HepG2 (cell line): ENCODE measurements around the gene MFAP1. TPM values are rescaled to one million over a fixed set of nuclear protein-coding genes. Genes with fewer than 3 reads are reported as not detected.

Source experiments
- BRD4 ChIP-seq: sonication (generic); formaldehyde crosslinking; IDR thresholded peaks from 2 replicates; pipeline ENCODE4 v1.4.0; 2020; ENCODE audit warnings: missing genetic modification reagents
- KLF9 ChIP-seq: IDR thresholded peaks from 2 replicates; pipeline ENCODE4 v1.6.1; 2016; ENCODE audit warnings: low read depth
- POLR2A ChIP-seq, 2 experiments: IDR thresholded peaks; 2 replicates each; pipeline ENCODE4 v1.6.1; 2011; ENCODE audit warnings: low read depth in 2 of 2, low read length in 2 of 2, mild to moderate bottlenecking in 1 of 2, moderate library complexity in 1 of 2; ENCODE audit not compliant: insufficient read depth in 1 of 2
- RCOR2 ChIP-seq: IDR thresholded peaks from 2 replicates; pipeline ENCODE4 v1.6.1; 2016; ENCODE audit warnings: missing biosample characterization, missing genetic modification reagents
- SIN3A ChIP-seq: IDR thresholded peaks from 2 replicates; pipeline ENCODE4 v1.6.1; 2011; ENCODE audit warnings: low read depth, mild to moderate bottlenecking, control low read depth, low read length, borderline replicate concordance
- SRSF1 ChIP-seq: fragments of 200-400 bp; formaldehyde crosslinking; optimal IDR thresholded peaks from 2 replicates; pipeline ENCODE3; 2017; ENCODE audit warnings: mild to moderate bottlenecking, low read depth, low read length, moderate library complexity
- TGIF2 ChIP-seq: IDR thresholded peaks from 2 replicates; pipeline ENCODE4 v1.6.1; 2016; ENCODE audit warnings: control low read depth, missing compliant biosample characterization
- YEATS4 ChIP-seq: sonication (generic); formaldehyde crosslinking; IDR thresholded peaks from 2 replicates; pipeline ENCODE4 v1.4.0; 2020; ENCODE audit warnings: missing genetic modification reagents, borderline replicate concordance
- ZNF768 ChIP-seq: sonication (generic); formaldehyde crosslinking; IDR thresholded peaks from 2 replicates; pipeline ENCODE4 v1.4.0; 2020; ENCODE audit warnings: missing genetic modification reagents
- polyA plus RNA-seq, 8 experiments: library from polyadenylated mRNA; depleted of rRNA in 3 of 8; stranded (reverse) in 7 of 8; unstranded in 1 of 8; fragments of >200 nt; fragmentation: Illumina TruSeq in 4 of 8; extraction: Trizol in 4 of 8; gene quantifications; 2 replicates each; pipeline versions ENCODE4 v1.2.1 to v1.2.3, GENCODE V29; 2011 to 2016; ENCODE audit warnings: low read depth in 4 of 8, missing spikeins in 1 of 8, mixed read lengths in 1 of 8; ENCODE audit not compliant: insufficient read depth in 1 of 8
- total RNA-seq, 5 experiments: library from RNA; depleted of rRNA; stranded (reverse); fragments of >200 nt; fragmentation: Illumina TruSeq; extraction: Trizol; gene quantifications; 2 replicates each; pipeline ENCODE4 v1.2.3, GENCODE V29; 2016; ENCODE audit warnings: low read depth in 1 of 5
- TF ChIP-seq, protein P1 (sequence below): sonication (generic); formaldehyde crosslinking; IDR thresholded peaks from 2 replicates; pipeline ENCODE4 v1.5.1; 2020; ENCODE audit warnings: mild to moderate bottlenecking, moderate library complexity, missing genetic modification reagents
- TF ChIP-seq, protein P2 (sequence below): sonication (generic); formaldehyde crosslinking; IDR thresholded peaks from 2 replicates; pipeline ENCODE4 v1.5.1; 2020; ENCODE audit warnings: mild to moderate bottlenecking, missing genetic modification reagents
- TF ChIP-seq, protein P3 (sequence below): sonication (generic); formaldehyde crosslinking; IDR thresholded peaks from 2 replicates; pipeline ENCODE4 v1.5.0; 2020; ENCODE audit warnings: missing genetic modification reagents, mild to moderate bottlenecking, borderline replicate concordance
- TF ChIP-seq, protein P4 (sequence below): sonication (generic); formaldehyde crosslinking; IDR thresholded peaks from 2 replicates; pipeline ENCODE4 v1.4.0; 2020; ENCODE audit warnings: missing genetic modification reagents
- TF ChIP-seq, protein P5 (sequence below), 2 experiments: sonication (generic) in 1 of 2; formaldehyde crosslinking in 1 of 2; IDR thresholded peaks; 2 replicates each; pipeline versions ENCODE4 v1.5.1 to v1.6.1; 2011 to 2020; ENCODE audit warnings: borderline replicate concordance in 1 of 2, low read depth in 1 of 2, low read length in 1 of 2, mild to moderate bottlenecking in 1 of 2, missing genetic modification reagents in 1 of 2, moderate library complexity in 1 of 2
- TF ChIP-seq, protein P6 (sequence below): sonication (generic); formaldehyde crosslinking; IDR thresholded peaks from 2 replicates; pipeline ENCODE4 v1.8.0; 2022; ENCODE audit warnings: missing genetic modification reagents, mild to moderate bottlenecking, inconsistent platforms, borderline replicate concordance
- TF ChIP-seq, protein P7 (sequence below): conservative IDR thresholded peaks from 2 replicates; pipeline ENCODE4 v1.6.1; 2018; ENCODE audit warnings: missing genetic modification reagents
- TF ChIP-seq, protein P8 (sequence below): IDR thresholded peaks from 2 replicates; pipeline ENCODE4 v1.6.1; 2016; ENCODE audit warnings: low read depth, borderline replicate concordance

Gene MFAP1
- total and polyA plus RNA-seq, 2 of the 13 experiments (the other 11 are each of a cell fraction or from before 2014, with no cell fraction given) = 11.8 to 39.5 TPM

DNA sequence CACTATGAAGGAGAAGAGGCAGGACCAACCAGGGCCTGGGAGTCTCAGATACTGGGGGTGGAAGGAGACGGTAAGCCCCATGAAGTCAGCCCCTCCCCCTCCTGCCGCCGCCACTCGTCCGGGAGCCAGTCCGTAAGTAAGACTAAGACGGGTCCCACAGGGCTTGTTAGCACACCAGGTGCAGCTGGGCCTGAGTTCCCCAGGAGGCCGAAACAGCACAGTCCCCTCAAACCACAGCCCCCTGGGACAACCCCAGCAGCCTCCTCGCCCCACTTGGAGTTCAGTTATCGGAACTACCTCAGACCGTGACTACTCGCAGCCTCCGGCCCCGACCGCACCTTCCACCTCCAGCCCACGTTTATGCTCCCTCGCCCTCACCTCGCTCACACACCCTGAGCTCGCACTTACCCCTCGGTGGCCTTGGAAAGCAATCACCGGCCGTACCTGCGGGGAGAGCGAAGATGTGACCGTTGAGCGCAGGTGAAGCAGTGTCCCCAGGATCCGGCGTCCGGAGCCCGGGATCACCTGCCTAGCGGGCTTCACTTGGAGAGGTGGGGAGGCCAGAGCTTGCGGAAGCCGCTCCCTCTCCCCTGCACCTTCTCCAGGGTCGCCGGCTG lies 48.3 kb downstream of the MFAP1 start (continued):
- no peak for TF ChIP-seq SIN3A
- no peak for TF ChIP-seq RCOR2
- TF ChIP-seq, protein P1, sequence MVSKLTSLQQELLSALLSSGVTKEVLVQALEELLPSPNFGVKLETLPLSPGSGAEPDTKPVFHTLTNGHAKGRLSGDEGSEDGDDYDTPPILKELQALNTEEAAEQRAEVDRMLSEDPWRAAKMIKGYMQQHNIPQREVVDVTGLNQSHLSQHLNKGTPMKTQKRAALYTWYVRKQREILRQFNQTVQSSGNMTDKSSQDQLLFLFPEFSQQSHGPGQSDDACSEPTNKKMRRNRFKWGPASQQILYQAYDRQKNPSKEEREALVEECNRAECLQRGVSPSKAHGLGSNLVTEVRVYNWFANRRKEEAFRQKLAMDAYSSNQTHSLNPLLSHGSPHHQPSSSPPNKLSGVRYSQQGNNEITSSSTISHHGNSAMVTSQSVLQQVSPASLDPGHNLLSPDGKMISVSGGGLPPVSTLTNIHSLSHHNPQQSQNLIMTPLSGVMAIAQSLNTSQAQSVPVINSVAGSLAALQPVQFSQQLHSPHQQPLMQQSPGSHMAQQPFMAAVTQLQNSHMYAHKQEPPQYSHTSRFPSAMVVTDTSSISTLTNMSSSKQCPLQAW (CRISPR knock-in tag) = no peak
- no peak for TF ChIP-seq POLR2A (IDR thresholded peaks at IDR 0.05; ENCODE audit: insufficient read depth in 1 of 2, low read depth in 2 of 2, low read length in 2 of 2)
- no peak for TF ChIP-seq BRD4 (CRISPR knock-in tag)
- TF ChIP-seq, protein P2, sequence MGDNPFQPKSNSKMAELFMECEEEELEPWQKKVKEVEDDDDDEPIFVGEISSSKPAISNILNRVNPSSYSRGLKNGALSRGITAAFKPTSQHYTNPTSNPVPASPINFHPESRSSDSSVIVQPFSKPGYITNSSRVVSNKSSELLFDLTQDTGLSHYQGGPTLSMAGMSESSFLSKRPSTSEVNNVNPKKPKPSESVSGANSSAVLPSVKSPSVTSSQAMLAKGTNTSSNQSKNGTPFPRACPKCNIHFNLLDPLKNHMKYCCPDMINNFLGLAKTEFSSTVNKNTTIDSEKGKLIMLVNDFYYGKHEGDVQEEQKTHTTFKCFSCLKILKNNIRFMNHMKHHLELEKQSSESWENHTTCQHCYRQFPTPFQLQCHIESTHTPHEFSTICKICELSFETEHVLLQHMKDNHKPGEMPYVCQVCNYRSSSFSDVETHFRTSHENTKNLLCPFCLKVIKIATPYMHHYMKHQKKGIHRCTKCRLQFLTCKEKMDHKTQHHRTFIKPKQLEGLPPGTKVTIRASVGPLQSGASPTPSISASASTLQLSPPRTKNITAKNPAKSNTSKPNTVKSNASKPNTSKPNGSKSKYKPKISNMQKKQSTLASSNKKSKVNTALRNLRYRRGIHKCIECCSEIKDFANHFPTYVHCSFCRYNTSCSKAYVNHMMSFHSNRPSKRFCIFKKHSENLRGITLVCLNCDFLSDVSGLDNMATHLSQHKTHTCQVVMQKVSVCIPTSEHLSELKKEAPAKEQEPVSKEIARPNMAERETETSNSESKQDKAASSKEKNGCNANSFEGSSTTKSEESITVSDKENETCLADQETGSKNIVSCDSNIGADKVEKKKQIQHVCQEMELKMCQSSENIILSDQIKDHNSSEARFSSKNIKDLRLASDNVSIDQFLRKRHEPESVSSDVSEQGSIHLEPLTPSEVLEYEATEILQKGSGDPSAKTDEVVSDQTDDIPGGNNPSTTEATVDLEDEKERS (CRISPR knock-in tag) = no peak
- TF ChIP-seq ZNF768 (CRISPR knock-in tag) = no peak
- TF ChIP-seq, protein P3, sequence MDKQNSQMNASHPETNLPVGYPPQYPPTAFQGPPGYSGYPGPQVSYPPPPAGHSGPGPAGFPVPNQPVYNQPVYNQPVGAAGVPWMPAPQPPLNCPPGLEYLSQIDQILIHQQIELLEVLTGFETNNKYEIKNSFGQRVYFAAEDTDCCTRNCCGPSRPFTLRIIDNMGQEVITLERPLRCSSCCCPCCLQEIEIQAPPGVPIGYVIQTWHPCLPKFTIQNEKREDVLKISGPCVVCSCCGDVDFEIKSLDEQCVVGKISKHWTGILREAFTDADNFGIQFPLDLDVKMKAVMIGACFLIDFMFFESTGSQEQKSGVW (CRISPR knock-in tag) = no peak
- no peak for TF ChIP-seq KLF9 (CRISPR knock-in tag)
- TF ChIP-seq SRSF1 = no peak
- TF ChIP-seq YEATS4 (CRISPR knock-in tag) = no peak; the same call in 1 of the 2 replicates
- no peak for TF ChIP-seq TGIF2 (CRISPR knock-in tag)
- TF ChIP-seq, protein P4, sequence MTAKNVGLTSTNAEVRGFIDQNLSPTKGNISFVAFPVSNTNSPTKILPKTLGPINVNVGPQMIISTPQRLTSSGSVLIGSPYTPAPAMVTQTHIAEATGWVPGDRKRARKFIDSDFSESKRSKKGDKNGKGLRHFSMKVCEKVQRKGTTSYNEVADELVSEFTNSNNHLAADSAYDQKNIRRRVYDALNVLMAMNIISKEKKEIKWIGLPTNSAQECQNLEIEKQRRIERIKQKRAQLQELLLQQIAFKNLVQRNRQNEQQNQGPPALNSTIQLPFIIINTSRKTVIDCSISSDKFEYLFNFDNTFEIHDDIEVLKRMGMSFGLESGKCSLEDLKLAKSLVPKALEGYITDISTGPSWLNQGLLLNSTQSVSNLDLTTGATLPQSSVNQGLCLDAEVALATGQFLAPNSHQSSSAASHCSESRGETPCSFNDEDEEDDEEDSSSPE (CRISPR knock-in tag) = no peak
- TF ChIP-seq, protein P5, sequence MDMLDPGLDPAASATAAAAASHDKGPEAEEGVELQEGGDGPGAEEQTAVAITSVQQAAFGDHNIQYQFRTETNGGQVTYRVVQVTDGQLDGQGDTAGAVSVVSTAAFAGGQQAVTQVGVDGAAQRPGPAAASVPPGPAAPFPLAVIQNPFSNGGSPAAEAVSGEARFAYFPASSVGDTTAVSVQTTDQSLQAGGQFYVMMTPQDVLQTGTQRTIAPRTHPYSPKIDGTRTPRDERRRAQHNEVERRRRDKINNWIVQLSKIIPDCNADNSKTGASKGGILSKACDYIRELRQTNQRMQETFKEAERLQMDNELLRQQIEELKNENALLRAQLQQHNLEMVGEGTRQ (IDR thresholded peaks at IDR 0.05; ENCODE audit: low read depth, low read length) = no peak
- TF ChIP-seq, protein P5 (CRISPR knock-in tag; IDR thresholded peaks at IDR 0.05; ENCODE audit: borderline replicate concordance) = no peak
- TF ChIP-seq, protein P6, sequence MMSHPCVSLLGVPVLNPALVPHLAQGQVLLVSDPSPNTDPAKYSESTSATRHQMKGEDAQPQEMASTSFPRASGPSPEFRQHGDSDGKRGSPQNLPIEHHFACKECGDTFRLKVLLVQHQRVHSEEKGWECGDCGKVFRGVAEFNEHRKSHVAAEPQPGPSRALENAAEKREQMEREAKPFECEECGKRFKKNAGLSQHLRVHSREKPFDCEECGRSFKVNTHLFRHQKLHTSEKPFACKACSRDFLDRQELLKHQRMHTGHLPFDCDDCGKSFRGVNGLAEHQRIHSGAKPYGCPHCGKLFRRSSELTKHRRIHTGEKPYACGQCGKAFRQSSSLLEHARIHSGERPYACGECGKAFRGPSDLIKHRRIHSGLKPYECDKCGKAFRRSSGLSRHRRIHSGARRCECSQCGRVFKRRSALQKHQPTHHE = 0 out of 2 replicates have a peak, but pooled peaks have one; percentile 20
- TF ChIP-seq, protein P7, sequence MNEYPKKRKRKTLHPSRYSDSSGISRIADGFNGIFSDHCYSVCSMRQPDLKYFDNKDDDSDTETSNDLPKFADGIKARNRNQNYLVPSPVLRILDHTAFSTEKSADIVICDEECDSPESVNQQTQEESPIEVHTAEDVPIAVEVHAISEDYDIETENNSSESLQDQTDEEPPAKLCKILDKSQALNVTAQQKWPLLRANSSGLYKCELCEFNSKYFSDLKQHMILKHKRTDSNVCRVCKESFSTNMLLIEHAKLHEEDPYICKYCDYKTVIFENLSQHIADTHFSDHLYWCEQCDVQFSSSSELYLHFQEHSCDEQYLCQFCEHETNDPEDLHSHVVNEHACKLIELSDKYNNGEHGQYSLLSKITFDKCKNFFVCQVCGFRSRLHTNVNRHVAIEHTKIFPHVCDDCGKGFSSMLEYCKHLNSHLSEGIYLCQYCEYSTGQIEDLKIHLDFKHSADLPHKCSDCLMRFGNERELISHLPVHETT (CRISPR knock-in tag) = no peak
- TF ChIP-seq, protein P8, sequence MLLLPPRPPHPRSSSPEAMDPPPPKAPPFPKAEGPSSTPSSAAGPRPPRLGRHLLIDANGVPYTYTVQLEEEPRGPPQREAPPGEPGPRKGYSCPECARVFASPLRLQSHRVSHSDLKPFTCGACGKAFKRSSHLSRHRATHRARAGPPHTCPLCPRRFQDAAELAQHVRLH (CRISPR knock-in tag) = peak; percentile 19; the same call in 1 of the 2 replicates
